ENCODE measurements around the gene STT3B. TPM values are rescaled to one million over a fixed set of nuclear protein-coding genes. Genes with fewer than 3 reads are reported as not detected.

STT3B gene
- 10 to 100 TPM; 69.5 to 97.0 (median 78.4) TPM for total RNA-seq

DNA sequence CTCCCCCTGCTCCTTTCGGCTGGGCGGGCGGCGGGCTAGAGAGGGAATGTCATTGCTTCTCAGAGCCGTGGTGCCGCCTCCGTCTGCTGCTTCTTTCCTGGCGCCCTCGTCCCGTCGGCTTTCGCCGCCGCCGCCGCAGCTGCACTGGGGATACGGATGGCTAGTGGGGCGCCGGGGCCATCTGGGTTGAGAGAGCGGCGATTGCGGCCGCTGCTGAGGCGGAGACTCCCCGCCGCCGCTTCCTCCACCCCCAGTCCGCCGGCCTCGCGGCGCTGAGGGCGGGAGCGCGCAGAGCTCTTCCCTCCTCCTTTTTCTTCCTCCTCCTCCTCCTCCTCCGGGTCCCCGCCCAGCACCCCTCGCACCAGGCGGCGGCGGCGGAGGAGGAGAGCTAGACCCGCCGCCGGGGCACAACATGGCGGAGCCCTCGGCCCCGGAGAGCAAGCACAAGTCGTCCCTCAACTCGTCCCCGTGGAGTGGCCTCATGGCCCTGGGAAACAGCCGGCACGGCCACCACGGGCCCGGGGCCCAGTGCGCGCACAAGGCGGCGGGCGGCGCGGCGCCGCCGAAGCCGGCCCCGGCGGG lies at the start of gene STT3B:
Gene STT3B, plus strand, starts transcription at position 339 of the 582 bp plus-strand sequence. Its CDS starts 74 bp downstream, at position 413.
- WGBS, result under 1% methylated on average over 50 of the region's 68 CpGs
- no peaks in the 10 kb centered on the region for H3K36me3 ChIP-seq
- H3K27me3 ChIP-seq, result no peaks in the 10 kb centered on the region
- peak in 1 of 2 donors; percentile 90 for DNase-seq (ENCODE audit: low spot score in 2 of 2)
- TF ChIP-seq, protein P1, sequence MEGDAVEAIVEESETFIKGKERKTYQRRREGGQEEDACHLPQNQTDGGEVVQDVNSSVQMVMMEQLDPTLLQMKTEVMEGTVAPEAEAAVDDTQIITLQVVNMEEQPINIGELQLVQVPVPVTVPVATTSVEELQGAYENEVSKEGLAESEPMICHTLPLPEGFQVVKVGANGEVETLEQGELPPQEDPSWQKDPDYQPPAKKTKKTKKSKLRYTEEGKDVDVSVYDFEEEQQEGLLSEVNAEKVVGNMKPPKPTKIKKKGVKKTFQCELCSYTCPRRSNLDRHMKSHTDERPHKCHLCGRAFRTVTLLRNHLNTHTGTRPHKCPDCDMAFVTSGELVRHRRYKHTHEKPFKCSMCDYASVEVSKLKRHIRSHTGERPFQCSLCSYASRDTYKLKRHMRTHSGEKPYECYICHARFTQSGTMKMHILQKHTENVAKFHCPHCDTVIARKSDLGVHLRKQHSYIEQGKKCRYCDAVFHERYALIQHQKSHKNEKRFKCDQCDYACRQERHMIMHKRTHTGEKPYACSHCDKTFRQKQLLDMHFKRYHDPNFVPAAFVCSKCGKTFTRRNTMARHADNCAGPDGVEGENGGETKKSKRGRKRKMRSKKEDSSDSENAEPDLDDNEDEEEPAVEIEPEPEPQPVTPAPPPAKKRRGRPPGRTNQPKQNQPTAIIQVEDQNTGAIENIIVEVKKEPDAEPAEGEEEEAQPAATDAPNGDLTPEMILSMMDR (IDR thresholded peaks at IDR 0.05), result no peak
- TF ChIP-seq EP300 (IDR thresholded peaks at IDR 0.05), result no peak
- TF ChIP-seq POLR2AphosphoS5 (IDR thresholded peaks at IDR 0.05), result peak in 1 of 3 donors; percentile 72
- peak; percentile 45 to 77 for TF ChIP-seq POLR2A (IDR thresholded peaks at IDR 0.05)
- peak within 1 kb of the TSS; percentile 97 for H3K27ac ChIP-seq
- H3K4me3 ChIP-seq, result peak within 1 kb of the TSS; percentile 97
- no peaks in the 10 kb centered on the region for H3K9me3 ChIP-seq
- peaks cover 40% of the 10 kb centered on the region for H3K4me1 ChIP-seq

GRCh38 chr3:31483776-31484175 lies 48.9 kb upstream of the STT3B start:
- H3K27me3 ChIP-seq, result no peaks in the 10 kb centered on the region
- H3K36me3 ChIP-seq, result no peaks in the 10 kb centered on the region
- WGBS, result 70% methylated on average over 1 of the region's 1 CpG
- no peak overlapping the region for H3K27ac ChIP-seq
- no peaks in the 10 kb centered on the region for H3K9me3 ChIP-seq
- TF ChIP-seq POLR2AphosphoS5 (IDR thresholded peaks at IDR 0.05), result no peak
- no peak for TF ChIP-seq POLR2A (IDR thresholded peaks at IDR 0.05)
- TF ChIP-seq EP300 (IDR thresholded peaks at IDR 0.05), result no peak
- TF ChIP-seq, protein P1 (IDR thresholded peaks at IDR 0.05), result no peak
- H3K4me3 ChIP-seq, result no peak overlapping the region
- no peaks in the 10 kb centered on the region for H3K4me1 ChIP-seq
- DNase-seq (ENCODE audit: low spot score in 2 of 2), result no peak

GRCh38 chr3:31485196-31485595 lies 47.5 kb upstream of the STT3B start:
- WGBS, result 30% methylated on average over 1 of the region's 1 CpG
- TF ChIP-seq, protein P1 (IDR thresholded peaks at IDR 0.05), result no peak
- no peak for TF ChIP-seq POLR2A (IDR thresholded peaks at IDR 0.05)
- no peak for TF ChIP-seq EP300 (IDR thresholded peaks at IDR 0.05)
- TF ChIP-seq POLR2AphosphoS5 (IDR thresholded peaks at IDR 0.05), result no peak
- Histone ChIP-seq H3K36me3 (no peaks in the 10 kb centered on the region), H3K27me3 (no peaks in the 10 kb centered on the region), H3K27ac (no peak overlapping the region), H3K4me1 (no peaks in the 10 kb centered on the region), H3K9me3 (no peaks in the 10 kb centered on the region), H3K4me3 (no peak overlapping the region)
- DNase-seq (ENCODE audit: low spot score in 2 of 2), result no peak

- Histone ChIP-seq H3K36me3 (no peaks in the 10 kb centered on the region), H3K27me3 (no peaks in the 10 kb centered on the region), H3K27ac (no peak overlapping the region), H3K4me3 (no peak overlapping the region), H3K4me1 (no peaks in the 10 kb centered on the region), H3K9me3 (no peaks in the 10 kb centered on the region)
- WGBS, result 85% methylated on average over 7 of the region's 7 CpGs
- TF ChIP-seq EP300 (IDR thresholded peaks at IDR 0.05) (no peak), POLR2A (IDR thresholded peaks at IDR 0.05) (no peak), POLR2AphosphoS5 (IDR thresholded peaks at IDR 0.05) (no peak)
- TF ChIP-seq, protein P1 (IDR thresholded peaks at IDR 0.05), result no peak
- DNase-seq (ENCODE audit: low spot score in 2 of 2), result no peak
These were observed 45.7 kb upstream of the STT3B start for GRCh38 chr3:31486865-31487533.

DNA sequence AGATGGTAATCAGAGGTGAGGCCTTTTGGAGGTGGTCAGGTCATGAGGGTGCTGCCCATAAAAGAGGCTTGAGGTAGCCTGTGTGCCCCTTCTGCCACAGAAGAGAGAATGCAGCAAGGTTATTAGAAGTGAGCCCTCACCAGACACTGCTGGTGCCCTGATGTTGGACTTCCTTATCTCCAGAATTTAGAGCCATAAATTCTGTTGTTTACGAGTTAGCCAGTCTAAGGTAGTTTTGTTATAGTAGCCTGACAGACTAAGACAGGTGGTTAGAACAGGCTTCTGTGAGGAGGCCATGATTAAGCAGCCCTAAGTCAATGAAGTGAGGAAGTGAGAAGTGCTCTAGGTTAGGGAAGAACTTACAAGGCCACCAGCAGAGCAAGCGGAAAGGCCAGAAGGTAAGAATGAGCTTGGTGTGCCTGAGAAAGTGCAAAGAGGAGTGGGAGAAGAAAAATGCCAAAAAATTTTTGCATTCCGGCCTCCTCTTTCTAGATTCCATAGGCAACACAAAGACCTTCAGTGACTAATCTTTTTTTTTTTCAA lies 44.2 kb upstream of the STT3B start:
- no peak for TF ChIP-seq POLR2AphosphoS5 (IDR thresholded peaks at IDR 0.05)
- TF ChIP-seq EP300 (IDR thresholded peaks at IDR 0.05), result no peak
- TF ChIP-seq POLR2A (IDR thresholded peaks at IDR 0.05), result no peak
- TF ChIP-seq, protein P1 (IDR thresholded peaks at IDR 0.05), result no peak
- Histone ChIP-seq H3K27ac (no peak overlapping the region), H3K27me3 (no peaks in the 10 kb centered on the region), H3K36me3 (no peaks in the 10 kb centered on the region), H3K4me1 (no peaks in the 10 kb centered on the region), H3K4me3 (no peak overlapping the region), H3K9me3 (no peaks in the 10 kb centered on the region)
- DNase-seq (ENCODE audit: low spot score in 2 of 2), result no peak
- 84% methylated on average over 3 of the region's 3 CpGs for WGBS

All from suprapubic skin (tissue), 4 donors.